Gastrocnemius medialis (tissue), 4 donors: ENCODE measurements around the gene TBX18.

Source experiments
- POLR2A ChIP-seq, 2 donors: fragments of 450-650 bp; IDR thresholded peaks; one replicate each; pipeline ENCODE4 v1.6.1; 2017; ENCODE audit warnings: antibody characterized with exemption in 2 of 2, mild to moderate bottlenecking in 2 of 2, moderate library complexity in 2 of 2
- TF ChIP-seq, protein P1 (sequence below), 5 experiments: fragments of 450-650 bp in 3 of 5; fragments of 200-600 bp in 2 of 5; sonication (generic) in 2 of 5; IDR thresholded peaks in 4 of 5; conservative IDR thresholded peaks in 1 of 5; 1 replicate in 4 of 5; 2 replicates in 1 of 5; pipeline ENCODE4 v1.5.1; 2016 to 2019; ENCODE audit warnings: antibody characterized with exemption in 5 of 5, mild to moderate bottlenecking in 3 of 5, moderate library complexity in 3 of 5

GRCh38 chr6:84768442-84769174, 4.2 kb upstream of the TBX18 start:
- no peak for TF ChIP-seq POLR2A (IDR thresholded peaks at IDR 0.05)
- TF ChIP-seq, protein P1, sequence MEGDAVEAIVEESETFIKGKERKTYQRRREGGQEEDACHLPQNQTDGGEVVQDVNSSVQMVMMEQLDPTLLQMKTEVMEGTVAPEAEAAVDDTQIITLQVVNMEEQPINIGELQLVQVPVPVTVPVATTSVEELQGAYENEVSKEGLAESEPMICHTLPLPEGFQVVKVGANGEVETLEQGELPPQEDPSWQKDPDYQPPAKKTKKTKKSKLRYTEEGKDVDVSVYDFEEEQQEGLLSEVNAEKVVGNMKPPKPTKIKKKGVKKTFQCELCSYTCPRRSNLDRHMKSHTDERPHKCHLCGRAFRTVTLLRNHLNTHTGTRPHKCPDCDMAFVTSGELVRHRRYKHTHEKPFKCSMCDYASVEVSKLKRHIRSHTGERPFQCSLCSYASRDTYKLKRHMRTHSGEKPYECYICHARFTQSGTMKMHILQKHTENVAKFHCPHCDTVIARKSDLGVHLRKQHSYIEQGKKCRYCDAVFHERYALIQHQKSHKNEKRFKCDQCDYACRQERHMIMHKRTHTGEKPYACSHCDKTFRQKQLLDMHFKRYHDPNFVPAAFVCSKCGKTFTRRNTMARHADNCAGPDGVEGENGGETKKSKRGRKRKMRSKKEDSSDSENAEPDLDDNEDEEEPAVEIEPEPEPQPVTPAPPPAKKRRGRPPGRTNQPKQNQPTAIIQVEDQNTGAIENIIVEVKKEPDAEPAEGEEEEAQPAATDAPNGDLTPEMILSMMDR (IDR thresholded peaks at IDR 0.05 in 4 of 5, conservative IDR thresholded peaks at IDR 0.05 in 1 of 5), result no peak
